Mucosa of stomach (tissue), 1 donor: ENCODE data around the gene CUEDC1.

Source experiments
- H3K27me3 ChIP-seq: one replicate; pipeline ENCODE4 v1.7.0; 2013; ENCODE audit warnings: mild to moderate bottlenecking, low read length; ENCODE audit not compliant: control insufficient read depth, insufficient read depth
- H3K36me3 ChIP-seq: one replicate; pipeline ENCODE4 v1.7.0; 2013; ENCODE audit warnings: low read length; ENCODE audit not compliant: control insufficient read depth, insufficient read depth
- H3K4me1 ChIP-seq: one replicate; pipeline ENCODE4 v1.7.0; 2013; ENCODE audit warnings: mild to moderate bottlenecking, low read length; ENCODE audit not compliant: control insufficient read depth, insufficient read depth
- H3K4me3 ChIP-seq: one replicate; pipeline ENCODE4 v1.7.0; 2013; ENCODE audit warnings: low read length
- H3K9ac ChIP-seq: one replicate; pipeline ENCODE4 v1.7.0; 2013; ENCODE audit warnings: mild to moderate bottlenecking, low read length, moderate library complexity
- H3K9me3 ChIP-seq: one replicate; pipeline ENCODE4 v1.7.0; 2013; ENCODE audit warnings: mild to moderate bottlenecking, low read length, moderate library complexity; ENCODE audit not compliant: control insufficient read depth
- donor health status: Pancreatic carcinoma.

Gene CUEDC1

DNA sequence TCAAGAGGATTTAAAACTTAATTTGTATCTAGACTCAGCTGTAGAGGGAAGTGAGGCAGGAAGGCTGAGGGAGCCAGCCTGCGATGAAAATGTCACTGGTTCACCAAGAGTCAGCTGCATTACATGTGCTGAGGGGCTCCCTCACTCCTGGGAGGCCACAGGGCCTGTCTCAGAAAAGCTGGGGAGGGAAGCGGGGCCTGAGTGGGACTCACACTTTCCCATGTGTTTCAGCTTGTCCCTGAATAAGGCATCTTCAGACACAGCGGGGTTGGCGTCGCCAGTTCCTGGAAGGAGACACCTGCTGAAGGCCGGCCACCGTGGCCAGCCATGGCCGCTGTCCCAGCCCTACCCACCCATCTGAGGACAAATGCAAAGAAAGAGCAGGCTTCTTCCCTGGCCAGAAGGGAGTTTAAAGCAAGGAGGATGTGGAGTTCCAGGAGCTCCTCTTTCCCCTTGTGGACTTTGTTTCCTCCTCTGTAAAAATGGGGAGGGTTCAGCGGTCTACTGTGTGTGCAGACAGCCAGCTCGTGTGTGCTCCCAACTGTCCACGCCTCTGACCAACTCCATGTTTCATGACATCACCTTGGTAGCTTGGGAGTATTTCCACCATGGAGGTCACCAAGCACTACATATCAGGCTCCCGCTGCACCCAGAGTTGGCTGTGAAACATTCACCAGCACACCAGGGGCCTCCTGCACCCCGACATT lies 86.1 kb downstream of the CUEDC1 start:
- Histone ChIP-seq H3K36me3 (peaks cover 14% of the 10 kb centered on the region), H3K27me3 (no peaks in the 10 kb centered on the region), H3K4me1 (peaks cover 32% of the 10 kb centered on the region), H3K9ac (no peak overlapping the region), H3K9me3 (no peaks in the 10 kb centered on the region), H3K4me3 (no peak overlapping the region)

DNA sequence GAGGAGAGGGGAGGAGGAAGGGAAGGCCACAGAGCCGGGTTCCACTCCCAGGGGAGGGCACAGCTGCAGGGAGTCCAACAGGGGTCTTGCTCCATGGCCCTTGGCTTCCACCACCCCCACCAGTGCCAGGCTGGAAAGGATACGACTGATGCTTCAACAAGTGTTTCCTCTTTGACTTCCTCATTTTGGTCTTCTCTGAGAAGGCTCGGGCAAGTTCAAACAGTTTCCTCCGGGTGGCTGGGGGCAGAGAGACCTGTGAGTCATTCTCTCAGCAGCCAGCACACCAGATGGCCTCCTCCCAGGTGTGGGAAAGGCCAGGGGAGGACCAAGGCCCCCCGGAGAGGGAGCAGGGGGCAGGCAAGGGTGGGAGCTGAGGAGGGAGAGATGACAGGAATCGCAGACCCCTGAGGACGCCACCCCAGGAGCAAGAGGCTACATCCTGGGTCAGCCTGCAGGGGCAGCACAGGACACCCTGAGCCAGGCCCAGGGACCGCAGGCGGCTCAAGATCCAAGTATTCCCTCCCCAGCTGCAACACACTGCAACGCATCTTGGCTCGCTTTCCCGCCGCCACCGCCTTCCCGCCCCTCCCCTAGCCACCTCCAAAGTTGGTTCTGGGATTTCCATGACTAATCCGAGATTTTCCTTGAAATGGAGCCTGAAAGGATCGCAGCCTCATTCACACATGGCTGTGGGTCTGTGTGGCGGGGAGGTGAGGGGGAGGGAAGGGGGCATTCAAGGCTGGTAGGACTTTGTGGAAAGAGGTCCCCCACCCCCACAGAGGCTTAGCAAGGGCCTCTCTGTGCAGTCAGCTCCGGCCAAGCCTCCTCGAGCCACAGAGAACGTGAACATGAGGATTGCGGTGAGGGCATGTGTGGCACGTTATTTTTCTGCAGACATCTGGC lies 87.0 kb downstream of the CUEDC1 start:
- H3K27me3 ChIP-seq: no peaks in the 10 kb centered on the region
- peaks cover 25% of the 10 kb centered on the region for H3K4me1 ChIP-seq
- H3K36me3 ChIP-seq: peaks cover 9% of the 10 kb centered on the region
- no peak overlapping the region for H3K4me3 ChIP-seq
- no peaks in the 10 kb centered on the region for H3K9me3 ChIP-seq
- H3K9ac ChIP-seq: no peak overlapping the region

GRCh38 chr17:57867126-57867525 lies 88.1 kb downstream of the CUEDC1 start:
- Histone ChIP-seq H3K4me3 (no peak overlapping the region), H3K4me1 (peaks cover 27% of the 10 kb centered on the region), H3K36me3 (peaks cover 2% of the 10 kb centered on the region), H3K9me3 (no peaks in the 10 kb centered on the region), H3K9ac (no peak overlapping the region), H3K27me3 (no peaks in the 10 kb centered on the region)

DNA sequence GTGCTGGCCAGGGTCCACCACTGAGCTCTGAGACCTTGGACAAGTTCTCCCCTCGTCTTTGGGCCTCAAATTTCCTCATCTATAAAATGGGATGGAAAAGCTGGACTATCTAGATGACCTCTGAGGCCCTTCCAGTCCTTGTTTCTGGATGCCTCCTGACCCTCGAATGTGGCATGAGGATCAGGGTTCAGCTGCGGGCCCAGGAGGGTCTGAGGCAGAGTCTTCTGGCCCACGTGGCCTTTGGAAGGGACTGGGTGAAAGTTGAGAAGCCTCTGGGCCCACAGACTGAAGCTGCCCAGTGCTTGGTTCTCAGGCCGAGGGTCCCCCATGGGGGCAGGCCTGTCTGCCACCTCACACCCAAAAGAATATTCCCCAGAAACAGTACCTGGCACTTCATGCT lies 88.5 kb downstream of the CUEDC1 start:
- Histone ChIP-seq H3K4me1 (peaks cover 29% of the 10 kb centered on the region), H3K27me3 (no peaks in the 10 kb centered on the region), H3K9ac (no peak overlapping the region), H3K36me3 (no peaks in the 10 kb centered on the region), H3K4me3 (no peak overlapping the region), H3K9me3 (no peaks in the 10 kb centered on the region)

- Histone ChIP-seq H3K9ac (no peak overlapping the region), H3K4me3 (no peak overlapping the region), H3K36me3 (no peaks in the 10 kb centered on the region), H3K9me3 (no peaks in the 10 kb centered on the region), H3K27me3 (no peaks in the 10 kb centered on the region), H3K4me1 (peaks cover 31% of the 10 kb centered on the region)
Observed at GRCh38 chr17:57866319-57866718, 88.9 kb downstream of the CUEDC1 start.

- H3K4me1 ChIP-seq: peaks cover 39% of the 10 kb centered on the region
- H3K36me3 ChIP-seq: no peaks in the 10 kb centered on the region
- H3K9ac ChIP-seq: no peak overlapping the region
- H3K4me3 ChIP-seq: no peak overlapping the region
- H3K27me3 ChIP-seq: no peaks in the 10 kb centered on the region
- no peaks in the 10 kb centered on the region for H3K9me3 ChIP-seq
Observed at GRCh38 chr17:57864273-57864672, 90.9 kb downstream of the CUEDC1 start.

- H3K4me1 ChIP-seq: peaks cover 26% of the 10 kb centered on the region
- H3K27me3 ChIP-seq: no peaks in the 10 kb centered on the region
- H3K9ac ChIP-seq: no peak overlapping the region
- H3K9me3 ChIP-seq: no peaks in the 10 kb centered on the region
- H3K4me3 ChIP-seq: no peak overlapping the region
- no peaks in the 10 kb centered on the region for H3K36me3 ChIP-seq
Observed at GRCh38 chr17:57862694-57863667, 92.2 kb downstream of the CUEDC1 start.

GRCh38 chr17:57861790-57862693 lies 93.2 kb downstream of the CUEDC1 start:
- Histone ChIP-seq H3K9me3 (no peaks in the 10 kb centered on the region), H3K9ac (peak overlapping the region; percentile 49), H3K4me1 (peaks cover 19% of the 10 kb centered on the region), H3K4me3 (no peak overlapping the region), H3K27me3 (no peaks in the 10 kb centered on the region), H3K36me3 (no peaks in the 10 kb centered on the region)

GRCh38 chr17:57861000-57861789 lies 94.0 kb downstream of the CUEDC1 start:
- no peaks in the 10 kb centered on the region for H3K27me3 ChIP-seq
- H3K9ac ChIP-seq: peak overlapping the region; percentile 49
- no peaks in the 10 kb centered on the region for H3K36me3 ChIP-seq
- H3K9me3 ChIP-seq: no peaks in the 10 kb centered on the region
- H3K4me1 ChIP-seq: peaks cover 19% of the 10 kb centered on the region
- H3K4me3 ChIP-seq: no peak overlapping the region

- peak overlapping the region; percentile 49 for H3K9ac ChIP-seq
- no peaks in the 10 kb centered on the region for H3K36me3 ChIP-seq
- no peaks in the 10 kb centered on the region for H3K9me3 ChIP-seq
- H3K4me1 ChIP-seq: peaks cover 19% of the 10 kb centered on the region
- H3K4me3 ChIP-seq: no peak overlapping the region
- H3K27me3 ChIP-seq: no peaks in the 10 kb centered on the region
Observed at GRCh38 chr17:57860414-57860999, 94.7 kb downstream of the CUEDC1 start.
